ENCODE measurements around the gene TFB1M. TPM values are rescaled to one million over a fixed set of nuclear protein-coding genes. Genes with fewer than 3 reads are reported as not detected.
A peak's percentile ranks its signal among the peaks of the same experiment; 100 is the strongest.
"Not testable (repeated sequence)": the region's sequence is repeated elsewhere in the genome, so short reads cannot be mapped to it uniquely, and the experiment has no call there.

The TFB1M gene
- 21.9 and 27.5 TPM in 2 replicates for total RNA-seq (2014; rRNA removed; shearing (Covaris generic))
- 14.3 and 17.4 TPM in 2 replicates for polyA plus RNA-seq (2015; cell fraction: cytosol; rRNA removed)
- polyA plus RNA-seq (2015; cell fraction: nucleus; rRNA removed), result 12.8 and 17.3 TPM in 2 replicates

GRCh38 chr6:155314092-155314772 is at the start of gene TFB1M:
TFB1M (minus strand) TSS chr6:155314484; CDS start chr6:155314428, 56 bp downstream.
- in situ Hi-C loops (cut with HindIII; ENCODE audit: low pct_unique_long_range_greater_than_20kb, low sequenced_read_pairs), result no loop called here
- DNase-seq (ENCODE audit: low read depth, low spot score), result peak; percentile 98

DNA sequence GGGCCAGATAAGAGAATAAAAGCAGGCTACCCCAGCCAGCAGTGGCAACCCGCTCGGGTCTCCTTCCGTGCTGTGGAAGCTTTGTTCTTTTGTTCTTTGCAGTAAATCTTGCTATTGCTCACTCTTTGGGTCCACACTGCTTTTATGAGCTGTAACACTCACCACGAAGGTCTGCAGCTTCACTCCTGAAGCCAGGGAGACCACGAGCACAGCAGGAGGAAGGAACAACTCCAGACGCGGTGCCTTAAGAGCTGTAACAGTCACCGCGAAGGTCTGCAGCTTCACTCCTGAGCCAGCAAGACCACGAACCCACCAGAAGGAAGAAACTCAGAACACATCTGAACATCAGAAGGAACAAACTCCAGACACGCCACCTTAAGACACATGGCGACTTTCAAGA is 49.7 kb upstream of the TFB1M start:
- in situ Hi-C loops (cut with HindIII; ENCODE audit: low pct_unique_long_range_greater_than_20kb, low sequenced_read_pairs); DNase-seq (ENCODE audit: low read depth, low spot score): not testable (repeated sequence)

DNA sequence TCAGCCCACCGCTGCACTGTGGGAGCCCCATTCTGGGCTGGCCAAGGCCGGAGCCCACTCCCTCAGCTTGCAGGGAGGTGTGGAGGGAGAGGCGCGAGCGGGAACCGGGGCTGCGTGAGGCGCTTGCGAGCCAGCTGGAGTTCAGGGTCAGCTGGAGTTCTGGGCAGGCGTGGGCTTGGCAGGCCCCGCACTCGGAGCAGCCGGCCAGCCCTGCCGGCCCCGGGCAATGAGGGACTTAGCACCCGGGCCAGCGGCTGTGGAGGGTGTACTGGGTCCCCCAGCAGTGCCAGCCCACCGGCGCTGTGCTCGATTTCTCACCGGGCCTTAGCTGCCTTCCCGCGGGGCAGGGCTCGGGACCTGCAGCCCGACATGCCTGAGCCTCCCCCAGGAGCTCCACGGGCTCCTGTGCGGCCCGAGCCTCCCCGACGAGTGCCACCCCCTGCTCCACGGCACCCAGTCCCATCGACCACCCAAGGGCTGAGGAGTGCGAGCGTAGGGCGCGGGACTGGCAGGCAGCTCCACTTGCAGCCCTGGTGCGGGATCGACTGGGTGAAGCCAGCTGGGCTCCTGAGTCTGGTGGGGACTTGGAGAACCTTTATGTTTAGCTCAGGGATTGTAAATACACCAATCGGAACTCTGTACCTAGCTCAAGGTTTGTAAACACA is 48.8 kb upstream of the TFB1M start:
- in situ Hi-C loops (cut with HindIII; ENCODE audit: low pct_unique_long_range_greater_than_20kb, low sequenced_read_pairs); DNase-seq (ENCODE audit: low read depth, low spot score): not testable (repeated sequence)

DNA sequence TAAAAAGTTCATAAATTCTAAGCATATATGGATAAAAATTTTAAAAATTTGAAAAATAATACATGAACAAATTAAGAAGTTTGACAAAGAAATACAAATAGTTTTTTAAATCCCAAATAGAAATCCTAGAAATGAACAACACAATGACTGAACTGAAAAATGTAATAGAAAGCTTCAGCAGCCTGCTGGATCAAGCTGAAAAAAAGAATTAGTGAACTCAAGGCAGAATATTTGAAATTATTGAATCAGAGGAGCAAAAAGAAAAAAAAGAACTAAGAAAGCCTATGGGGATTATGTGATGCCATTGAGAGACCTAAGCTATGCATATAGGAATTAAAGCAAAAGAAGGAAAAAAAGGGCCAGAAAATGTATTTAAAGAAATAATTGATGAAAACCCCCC is 39.9 kb upstream of the TFB1M start:
- in situ Hi-C loops (cut with HindIII; ENCODE audit: low pct_unique_long_range_greater_than_20kb, low sequenced_read_pairs), result no loop called here

GRCh38 chr6:155352811-155353210 is 38.5 kb upstream of the TFB1M start:
- no peak for DNase-seq (ENCODE audit: low read depth, low spot score)
- in situ Hi-C loops (cut with HindIII; ENCODE audit: low pct_unique_long_range_greater_than_20kb, low sequenced_read_pairs), result no loop called here

More for the DNA sequence above, 39.9 kb upstream of the TFB1M start:
- DNase-seq (ENCODE audit: low read depth, low spot score), result no peak

GRCh38 chr6:155352130-155352420 is 37.8 kb upstream of the TFB1M start:
- in situ Hi-C loops (cut with HindIII; ENCODE audit: low pct_unique_long_range_greater_than_20kb, low sequenced_read_pairs), result no loop called here
- DNase-seq (ENCODE audit: low read depth, low spot score), result no peak

DNA sequence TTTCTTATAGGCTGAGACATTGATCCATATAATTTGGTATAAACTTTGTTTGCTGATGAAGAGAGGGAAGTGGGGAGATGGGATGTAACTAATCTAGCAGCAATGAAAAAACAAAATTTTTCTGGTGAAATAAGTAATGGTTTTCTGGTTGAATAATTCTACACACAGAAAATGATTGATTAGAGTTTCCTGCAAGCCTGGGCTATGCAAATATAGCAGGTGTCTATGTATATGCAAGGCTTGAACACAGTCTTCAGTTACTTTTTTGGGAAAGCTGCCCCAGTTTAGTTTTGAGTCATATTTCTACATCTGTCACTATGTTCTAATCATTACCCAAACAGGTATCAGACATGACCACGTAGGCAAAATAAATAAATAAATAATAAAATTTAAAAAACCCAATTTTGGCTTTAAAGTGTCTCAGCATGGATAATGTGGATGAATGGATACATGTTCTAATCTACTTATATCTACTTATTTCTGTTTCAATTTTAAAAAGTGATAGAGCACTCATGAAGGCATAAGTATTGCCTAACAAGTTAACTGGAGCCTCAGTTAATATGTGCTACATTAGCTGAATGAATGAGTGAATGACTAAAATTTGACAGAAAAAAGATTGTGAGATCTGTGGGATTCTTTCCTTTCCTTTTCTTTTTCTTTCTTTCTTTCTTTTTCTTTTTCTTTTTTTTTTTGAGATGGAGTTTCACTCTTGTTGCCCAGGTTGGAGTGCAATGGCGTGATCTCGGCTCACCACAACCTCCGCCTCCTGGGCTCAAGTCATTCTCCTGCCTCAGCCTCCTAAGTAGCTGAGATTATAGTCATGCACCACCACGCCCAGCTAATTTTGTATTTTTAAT is 37.2 kb upstream of the TFB1M start:
- in situ Hi-C loops (cut with HindIII; ENCODE audit: low pct_unique_long_range_greater_than_20kb, low sequenced_read_pairs), result no loop called here
- no peak for DNase-seq (ENCODE audit: low read depth, low spot score)

GRCh38 chr6:155349956-155350355 is 35.7 kb upstream of the TFB1M start:
- in situ Hi-C loops (cut with HindIII; ENCODE audit: low pct_unique_long_range_greater_than_20kb, low sequenced_read_pairs), result no loop called here
- no peak for DNase-seq (ENCODE audit: low read depth, low spot score)

DNA sequence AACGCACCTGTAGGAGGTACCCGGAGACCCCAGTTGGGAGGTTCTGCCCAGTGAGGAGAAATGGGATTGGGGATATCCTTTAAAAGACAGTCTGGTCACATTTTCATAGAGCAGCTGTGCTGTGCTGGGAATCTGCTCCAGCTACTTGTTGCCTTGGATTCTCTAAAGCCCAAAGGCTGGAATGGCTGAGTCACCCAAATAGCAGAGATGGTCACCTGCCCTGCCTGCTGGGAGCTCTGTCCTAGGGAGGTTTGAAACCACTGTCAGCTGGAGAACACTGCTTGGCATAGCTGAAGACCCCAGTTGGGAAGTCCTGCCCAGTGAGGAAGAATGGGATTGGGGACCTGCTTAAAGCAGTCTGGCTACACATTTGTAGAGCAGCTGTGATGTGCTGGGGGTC is 34.8 kb upstream of the TFB1M start:
- in situ Hi-C loops (cut with HindIII; ENCODE audit: low pct_unique_long_range_greater_than_20kb, low sequenced_read_pairs), result no loop called here
- DNase-seq (ENCODE audit: low read depth, low spot score), result no peak

- DNase-seq (ENCODE audit: low read depth, low spot score), result no peak
- in situ Hi-C loops (cut with HindIII; ENCODE audit: low pct_unique_long_range_greater_than_20kb, low sequenced_read_pairs), result no loop called here
Measured at GRCh38 chr6:155347800-155348199, 33.5 kb upstream of the TFB1M start.

DNA sequence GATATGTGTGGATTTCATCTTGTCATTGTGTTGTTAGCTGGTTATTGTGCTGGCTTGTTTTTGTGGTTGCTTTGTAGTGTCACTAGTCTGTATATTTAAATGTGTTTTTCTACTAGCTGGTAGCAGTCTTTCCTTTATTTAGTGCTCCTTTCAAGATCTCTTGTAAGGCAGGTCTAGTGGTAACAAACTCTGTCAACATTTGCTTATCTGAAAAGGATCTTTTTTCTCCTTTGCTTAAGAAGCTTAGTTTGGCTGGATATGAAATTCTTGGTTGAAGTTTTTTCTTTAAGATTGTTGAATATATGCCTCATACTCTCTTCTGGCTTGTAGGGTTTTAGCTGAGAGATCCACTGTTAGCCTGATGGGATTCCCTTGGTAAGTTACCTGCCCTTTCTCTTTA is 32.7 kb upstream of the TFB1M start:
- no peak for DNase-seq (ENCODE audit: low read depth, low spot score)
- in situ Hi-C loops (cut with HindIII; ENCODE audit: low pct_unique_long_range_greater_than_20kb, low sequenced_read_pairs), result no loop called here

DNA sequence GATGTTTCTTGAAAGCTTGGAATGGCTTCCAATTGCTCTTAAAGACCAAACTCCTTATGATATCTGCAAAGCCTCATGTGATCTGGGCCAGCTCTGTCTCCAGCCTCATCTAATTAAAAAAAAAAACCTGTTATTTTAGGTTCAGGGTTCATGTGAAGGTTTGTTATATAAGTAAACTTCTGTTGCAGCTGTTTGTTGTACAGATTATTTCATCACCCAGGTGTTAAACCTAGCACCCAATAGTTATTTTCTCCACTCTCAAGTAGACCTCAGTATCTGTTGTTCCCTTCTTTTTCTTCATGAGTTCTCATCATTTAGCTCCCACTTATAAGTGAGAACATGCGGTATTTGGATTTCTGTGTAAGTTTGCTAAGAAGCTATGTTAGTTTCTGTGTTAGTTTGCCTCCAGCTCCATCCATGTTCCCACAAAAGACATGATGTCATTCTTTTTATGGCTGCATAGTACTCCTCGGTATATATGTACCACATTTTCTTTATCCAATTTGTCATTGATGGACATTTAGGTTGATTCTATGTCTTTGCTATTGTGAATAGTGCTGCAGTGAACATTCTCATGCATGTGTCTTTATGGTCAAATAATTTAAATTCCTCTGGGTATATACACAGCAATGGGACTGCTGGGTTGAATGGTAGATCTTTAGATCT is 30.2 kb upstream of the TFB1M start:
- DNase-seq (ENCODE audit: low read depth, low spot score), result no peak
- in situ Hi-C loops (cut with HindIII; ENCODE audit: low pct_unique_long_range_greater_than_20kb, low sequenced_read_pairs), result no loop called here

DNA sequence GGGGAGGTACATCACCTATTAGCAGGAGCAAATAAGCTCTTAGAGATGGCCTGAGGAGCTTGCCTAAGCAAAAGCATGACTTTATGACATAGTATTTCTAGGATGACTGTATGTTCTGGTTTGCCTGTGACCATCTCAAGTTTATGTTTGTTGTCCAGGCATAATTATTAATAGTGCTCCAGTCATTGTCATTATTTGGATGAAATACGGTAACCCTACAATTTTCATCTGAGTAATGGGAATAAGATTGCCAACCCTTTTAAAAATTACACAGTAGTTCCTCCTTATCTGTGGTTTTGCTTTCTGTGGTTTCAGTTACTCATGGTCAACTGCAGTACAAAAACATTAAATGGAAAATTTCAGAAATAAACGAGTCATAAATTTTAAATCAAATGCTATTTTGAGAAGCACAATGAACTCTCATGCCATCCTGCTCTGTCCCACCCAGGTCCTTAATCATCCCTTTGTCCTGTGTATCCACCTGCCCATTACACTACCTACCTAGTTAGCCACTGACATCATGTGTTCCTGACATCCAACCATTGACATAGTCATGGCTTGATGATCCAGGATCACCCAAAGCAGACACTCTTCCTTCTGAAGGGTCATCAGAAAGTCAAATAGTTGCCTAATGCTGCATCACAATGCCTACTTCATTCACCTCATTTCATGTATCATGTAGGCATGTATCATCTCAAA is 27.0 kb upstream of the TFB1M start:
- in situ Hi-C loops (cut with HindIII; ENCODE audit: low pct_unique_long_range_greater_than_20kb, low sequenced_read_pairs), result no loop called here
- DNase-seq (ENCODE audit: low read depth, low spot score), result peak; percentile 2

GRCh38 chr6:155340464-155341129 is 26.3 kb upstream of the TFB1M start:
- in situ Hi-C loops (cut with HindIII; ENCODE audit: low pct_unique_long_range_greater_than_20kb, low sequenced_read_pairs), result no loop called here
- peak; percentile 52 for DNase-seq (ENCODE audit: low read depth, low spot score)

- in situ Hi-C loops (cut with HindIII; ENCODE audit: low pct_unique_long_range_greater_than_20kb, low sequenced_read_pairs); DNase-seq (ENCODE audit: low read depth, low spot score): not testable (repeated sequence)
Measured at GRCh38 chr6:155339929-155340328, 25.6 kb upstream of the TFB1M start.

GRCh38 chr6:155338237-155338636 is 24.0 kb upstream of the TFB1M start:
- in situ Hi-C loops (cut with HindIII; ENCODE audit: low pct_unique_long_range_greater_than_20kb, low sequenced_read_pairs); DNase-seq (ENCODE audit: low read depth, low spot score): not testable (repeated sequence)

DNA sequence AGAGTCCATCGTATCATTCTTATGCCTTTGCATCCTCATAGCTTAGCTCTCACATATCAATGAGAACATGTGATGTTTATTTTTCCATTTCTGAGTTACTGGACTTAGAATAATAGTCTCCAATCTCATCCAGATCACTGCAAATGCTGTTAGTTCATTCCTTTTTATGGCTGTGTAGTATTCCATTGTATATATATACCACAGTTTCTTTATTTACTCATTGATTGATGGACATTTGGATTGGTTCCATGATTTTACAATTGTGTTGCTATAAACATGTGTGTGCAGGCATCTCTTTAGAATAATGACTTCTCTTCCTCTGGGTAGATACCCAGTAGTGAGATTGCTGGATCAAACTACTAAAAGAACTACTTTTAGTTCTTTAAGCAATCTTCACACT is 21.0 kb upstream of the TFB1M start:
- in situ Hi-C loops (cut with HindIII; ENCODE audit: low pct_unique_long_range_greater_than_20kb, low sequenced_read_pairs), result no loop called here
- no peak for DNase-seq (ENCODE audit: low read depth, low spot score)
